Bone marrow (tissue), 2 donors: ENCODE data around the gene SLC41A3.
"Not testable (repeated sequence)": the region's sequence is repeated elsewhere in the genome, so short reads cannot be mapped to it uniquely, and the experiment has no call there.

Experiments used
- DNase-seq, 2 donors: peaks; one replicate each; lab custom pipeline; 2025; lab: John Stamatoyannopoulos, UW

SLC41A3 gene

GRCh38 chr3:126106336-126107202 lies 22.6 kb upstream of the SLC41A3 start:
- no peak for DNase-seq

DNA sequence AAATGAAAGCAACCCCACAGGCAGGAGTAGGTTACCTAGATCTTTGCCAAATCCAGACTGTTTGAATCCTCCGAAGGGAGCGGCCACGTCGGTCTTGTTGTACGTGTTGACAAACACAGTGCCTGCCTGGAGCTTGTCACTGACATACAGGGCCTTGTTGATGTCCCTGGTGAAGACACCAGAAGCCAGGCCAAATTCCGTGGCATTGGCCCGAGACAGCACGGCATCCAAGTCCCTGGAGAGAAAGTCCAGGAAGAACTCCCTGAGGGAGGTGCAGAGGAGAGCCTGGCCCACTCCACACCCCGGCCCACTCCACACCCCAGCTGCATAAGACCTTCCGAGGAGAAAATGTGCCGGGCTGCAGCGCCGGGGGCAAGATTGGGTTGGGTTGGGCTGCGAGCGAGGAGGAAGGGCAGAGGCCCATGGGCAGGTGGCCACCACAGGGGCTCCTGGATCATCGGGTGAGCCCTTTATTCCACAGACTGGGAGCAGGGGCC lies 21.8 kb upstream of the SLC41A3 start:
- no peak for DNase-seq

DNA sequence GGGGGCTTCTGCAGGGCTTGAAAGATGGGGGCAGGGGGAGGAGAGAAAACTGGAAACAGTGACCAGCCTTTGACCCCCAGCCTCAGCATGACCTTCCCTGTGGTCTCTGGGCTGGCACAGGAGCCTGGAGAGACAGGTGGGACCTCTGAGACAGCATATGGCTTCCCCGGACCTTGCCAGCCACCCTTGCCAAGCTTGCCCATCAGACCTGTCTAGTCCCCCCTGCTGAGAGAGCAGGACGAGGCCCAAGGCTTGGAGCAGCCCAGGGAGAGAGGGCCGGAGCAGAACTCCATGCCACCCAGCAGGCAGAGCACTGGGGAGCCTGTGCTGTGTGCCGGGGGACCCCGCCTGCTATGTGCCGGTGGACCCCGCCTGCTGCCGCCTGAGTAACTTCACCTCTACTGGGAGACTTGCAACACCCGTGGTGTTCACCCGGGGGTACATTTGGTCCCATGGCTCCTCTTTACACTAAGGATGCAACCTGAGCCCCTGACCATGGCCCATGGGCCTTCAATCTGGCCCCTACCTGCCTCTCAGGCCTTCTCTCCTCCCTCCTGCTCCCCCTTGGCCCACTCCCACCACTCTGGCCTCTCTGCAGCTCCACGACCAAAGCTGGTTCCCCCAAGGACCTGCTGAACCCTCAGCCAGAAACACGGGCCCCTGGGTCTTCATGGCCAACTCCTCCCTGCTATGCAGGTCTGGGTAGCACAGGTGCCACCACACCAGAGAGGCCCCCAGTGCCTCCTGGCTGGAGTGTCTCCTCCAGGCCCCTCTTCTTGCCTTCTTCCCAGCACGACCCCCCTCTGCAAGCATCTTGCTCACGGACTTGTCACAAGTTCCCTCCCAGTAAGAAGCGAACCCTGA lies 21.1 kb upstream of the SLC41A3 start:
- no peak for DNase-seq

GRCh38 chr3:126104028-126104635 lies 20.2 kb upstream of the SLC41A3 start:
- DNase-seq = no peak

DNA sequence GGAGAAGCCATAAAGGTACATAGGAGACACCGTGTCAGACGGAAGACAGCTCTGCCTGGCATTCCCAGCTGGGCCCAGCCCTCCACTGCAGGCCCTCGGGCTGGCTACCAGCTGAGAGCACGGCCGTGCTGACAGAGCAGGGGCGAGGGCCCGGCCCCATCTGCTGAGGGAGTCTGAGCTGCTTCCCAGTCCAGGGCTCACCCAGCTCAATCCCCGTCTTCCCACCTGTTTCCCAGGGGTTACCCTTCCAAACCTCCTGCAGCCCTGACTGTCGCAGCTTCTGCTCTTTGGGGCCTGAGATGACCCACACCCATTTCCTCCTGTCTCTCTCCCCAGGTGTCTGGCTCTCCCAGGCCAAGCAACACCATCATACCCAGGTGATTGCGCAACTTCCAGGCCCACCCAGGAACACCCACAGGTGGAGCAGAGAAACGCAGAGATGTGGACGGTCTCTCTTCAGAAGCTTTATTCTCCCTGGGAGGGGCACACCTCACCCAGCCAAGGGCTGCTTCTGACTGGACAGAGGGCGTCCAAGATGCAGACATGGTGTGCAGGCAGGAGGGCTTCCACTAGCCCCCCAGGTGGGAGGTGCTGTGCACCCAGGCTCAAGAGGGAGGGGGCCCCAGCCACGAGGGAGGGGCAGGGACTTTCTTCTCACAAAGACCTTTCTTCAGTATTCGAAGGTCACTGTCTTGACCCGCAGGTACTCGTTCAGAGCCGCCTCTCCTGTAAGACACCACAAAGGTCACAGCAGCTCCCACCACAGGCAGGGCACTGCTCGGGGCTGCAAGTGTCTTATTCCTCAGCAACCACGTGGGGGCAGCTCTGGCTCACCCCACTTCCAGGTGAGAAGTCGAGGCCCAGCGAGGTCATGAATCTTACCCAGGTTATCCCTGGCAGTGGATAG lies 19.4 kb upstream of the SLC41A3 start:
- no peak for DNase-seq

DNA sequence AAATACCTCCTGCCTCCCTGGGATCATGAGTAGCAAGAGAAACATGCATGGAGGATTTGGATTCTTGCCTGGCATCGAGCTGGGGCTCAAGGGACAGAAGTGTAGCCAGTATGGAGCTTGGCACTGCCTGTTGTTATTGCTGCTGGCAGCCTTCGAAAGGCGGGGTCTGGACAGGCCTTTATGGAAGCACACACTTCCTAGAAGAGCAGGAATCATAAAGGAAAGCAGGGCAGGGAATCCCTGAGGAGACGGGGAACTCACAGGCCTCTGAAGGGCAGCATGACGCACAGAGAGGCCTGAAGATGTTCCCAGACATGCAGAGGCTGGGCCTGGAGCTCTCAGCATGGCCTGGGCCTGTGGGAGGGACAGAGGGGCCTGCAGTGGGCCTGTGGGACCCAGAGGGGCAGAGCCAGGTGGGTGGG lies 18.6 kb upstream of the SLC41A3 start:
- no peak for DNase-seq

- DNase-seq = no peak
Measured at GRCh38 chr3:126102011-126102410, 18.1 kb upstream of the SLC41A3 start.

GRCh38 chr3:126101521-126101982 lies 17.6 kb upstream of the SLC41A3 start:
- DNase-seq = no peak

- no peak for DNase-seq
Measured at GRCh38 chr3:126100634-126101301, 16.8 kb upstream of the SLC41A3 start.

GRCh38 chr3:126100269-126100633 lies 16.3 kb upstream of the SLC41A3 start:
- no peak for DNase-seq

- DNase-seq = no peak
Measured at GRCh38 chr3:126098391-126098858, 14.5 kb upstream of the SLC41A3 start.

GRCh38 chr3:126097801-126098200 lies 13.9 kb upstream of the SLC41A3 start:
- DNase-seq = no peak

- DNase-seq = not testable (repeated sequence)
Measured at GRCh38 chr3:126096274-126096673, 12.3 kb upstream of the SLC41A3 start.

DNA sequence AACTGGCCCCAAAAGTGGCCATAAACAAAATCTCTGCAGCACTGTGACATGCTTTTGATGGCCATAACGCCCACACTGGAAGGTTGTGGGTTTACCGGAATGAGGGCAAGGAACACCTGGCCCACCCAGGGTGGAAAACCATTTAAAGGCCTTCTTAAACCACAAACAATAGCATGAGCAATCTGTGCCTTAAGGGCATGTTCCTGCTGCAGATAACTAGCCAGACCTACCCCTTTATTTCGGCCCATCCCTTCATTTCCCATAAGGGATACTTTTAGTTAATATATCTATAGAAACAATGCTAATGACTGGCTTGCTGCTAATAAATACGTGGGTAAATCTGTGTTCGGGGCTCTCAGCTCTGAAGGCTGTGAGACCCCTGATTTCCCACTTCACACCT lies 8.2 kb upstream of the SLC41A3 start:
- not testable (repeated sequence) for DNase-seq

- DNase-seq = no peak
Measured at GRCh38 chr3:126087552-126088175, 3.7 kb upstream of the SLC41A3 start.

- no peak for DNase-seq
Measured at GRCh38 chr3:126085841-126086240, 1.9 kb upstream of the SLC41A3 start.

DNA sequence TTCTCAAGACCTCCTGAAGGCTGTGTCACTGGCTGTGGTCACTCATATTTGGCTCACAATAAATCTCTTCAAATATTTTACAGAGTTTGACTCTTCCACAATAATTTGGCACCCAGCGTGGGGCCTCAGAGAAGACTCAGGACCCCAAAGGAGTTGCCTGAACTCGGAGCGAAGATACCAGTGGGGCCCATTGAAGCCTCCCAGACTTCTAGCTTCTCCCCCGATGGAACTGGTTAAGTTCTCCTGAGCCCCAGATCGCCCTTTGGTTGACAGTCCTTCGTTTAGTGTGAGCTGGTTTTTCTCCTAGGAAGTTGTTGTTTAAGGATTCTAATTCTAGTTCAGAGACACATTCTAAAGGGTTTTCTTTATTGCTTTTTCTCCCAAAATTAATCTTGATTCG lies 1.4 kb upstream of the SLC41A3 start:
- DNase-seq = no peak

DNA sequence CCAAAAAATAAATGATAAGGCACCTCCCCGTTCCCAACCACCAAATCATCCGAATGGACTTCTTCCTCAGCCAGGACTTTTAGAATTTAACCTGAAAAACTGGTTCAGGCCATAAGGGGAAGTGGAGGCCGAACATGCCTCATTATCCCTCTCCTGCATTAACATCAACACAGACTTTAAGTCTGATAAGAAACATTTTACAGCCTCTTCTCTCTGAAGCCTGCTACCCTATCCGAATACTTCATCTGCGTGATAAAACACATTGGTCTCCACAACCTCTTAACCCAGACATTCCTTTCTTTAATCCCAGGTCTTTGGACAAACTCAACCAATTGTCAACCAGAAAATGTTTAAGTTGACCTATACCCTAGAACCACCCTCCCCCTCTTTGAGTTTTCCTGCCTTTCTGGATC lies 850 bp upstream of the SLC41A3 start:
- no peak for DNase-seq

DNA sequence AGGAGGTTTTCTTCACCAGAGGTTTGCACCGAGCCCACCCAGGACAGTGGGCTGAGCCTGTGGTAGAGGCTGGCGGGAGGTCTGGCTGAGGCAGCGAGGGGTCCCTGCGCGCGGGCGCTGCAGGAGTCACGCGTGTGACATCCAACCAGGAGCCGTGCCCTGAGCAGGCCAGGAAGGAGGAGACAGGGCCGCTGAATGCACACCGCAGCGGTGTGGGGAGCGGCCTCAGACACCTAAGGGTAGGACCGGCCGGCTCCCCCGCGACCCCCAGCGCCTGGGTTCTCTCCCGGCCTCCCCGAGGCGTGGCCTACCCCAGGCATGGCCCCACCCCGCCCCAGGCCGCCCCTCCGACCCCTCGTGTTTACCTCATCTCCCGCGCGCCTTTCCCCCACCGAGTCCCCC lies 412 bp downstream of the SLC41A3 start:
- DNase-seq = no peak

GRCh38 chr3:126083138-126083445 lies 832 bp downstream of the SLC41A3 start:
- DNase-seq = no peak
